Measurements from ENCODE around the gene SKIC8. TPM values are rescaled to one million over a fixed set of nuclear protein-coding genes. Genes with fewer than 3 reads are reported as not detected.
A peak's percentile ranks its signal among the peaks of the same experiment; 100 is the strongest.

The SKIC8 gene
- total RNA-seq, 1 donor from 2014 or later: 19.9 TPM

- DNase-seq (ENCODE audit: low spot score in 2 of 2): no peak
These were observed 9.1 kb upstream of the SKIC8 start for GRCh38 chr15:78308422-78309032.

GRCh38 chr15:78307976-78308375 is 8.6 kb upstream of the SKIC8 start:
- no peak overlapping the region for H3K27ac ChIP-seq
- no peak for DNase-seq (ENCODE audit: low spot score in 2 of 2)
- intact Hi-C loops (cut with DNase I): no loop called here
- no peaks in the 10 kb centered on the region for H3K27me3 ChIP-seq
- H3K9me3 ChIP-seq: no peaks in the 10 kb centered on the region
- H3K4me3 ChIP-seq: no peak overlapping the region
- H3K36me3 ChIP-seq: no peaks in the 10 kb centered on the region
- TF ChIP-seq CTCF (IDR thresholded peaks at IDR 0.05): no peak
- H3K4me1 ChIP-seq: no peaks in the 10 kb centered on the region

More at GRCh38 chr15:78308422-78309032, 9.1 kb upstream of the SKIC8 start:
- H3K36me3 ChIP-seq: no peaks in the 10 kb centered on the region
- intact Hi-C loops (cut with DNase I): no loop called here
- H3K9me3 ChIP-seq: no peaks in the 10 kb centered on the region
- no peaks in the 10 kb centered on the region for H3K27me3 ChIP-seq
- H3K4me1 ChIP-seq: no peaks in the 10 kb centered on the region
- H3K27ac ChIP-seq: no peak overlapping the region
- H3K4me3 ChIP-seq: no peak overlapping the region
- TF ChIP-seq CTCF (IDR thresholded peaks at IDR 0.05): peak; percentile 39 to 48 (median 46)

- Histone ChIP-seq H3K9me3 (no peaks in the 10 kb centered on the region), H3K27me3 (no peaks in the 10 kb centered on the region), H3K4me1 (no peaks in the 10 kb centered on the region), H3K36me3 (no peaks in the 10 kb centered on the region), H3K4me3 (no peak overlapping the region), H3K27ac (no peak overlapping the region)
- no peak for DNase-seq (ENCODE audit: low spot score in 2 of 2)
- TF ChIP-seq CTCF (IDR thresholded peaks at IDR 0.05): no peak
- intact Hi-C loops (cut with DNase I): no loop called here
These were observed 6.9 kb upstream of the SKIC8 start for GRCh38 chr15:78306176-78306774.

GRCh38 chr15:78304216-78305066 is 5.0 kb upstream of the SKIC8 start:
- no peak overlapping the region for H3K4me3 ChIP-seq
- H3K27me3 ChIP-seq: no peaks in the 10 kb centered on the region
- DNase-seq (ENCODE audit: low spot score in 2 of 2): no peak
- no peaks in the 10 kb centered on the region for H3K36me3 ChIP-seq
- no peaks in the 10 kb centered on the region for H3K9me3 ChIP-seq
- no peaks in the 10 kb centered on the region for H3K4me1 ChIP-seq
- intact Hi-C loops (cut with DNase I): no loop called here
- no peak overlapping the region for H3K27ac ChIP-seq
- TF ChIP-seq CTCF (IDR thresholded peaks at IDR 0.05): no peak

- H3K27me3 ChIP-seq: no peaks in the 10 kb centered on the region
- no peaks in the 10 kb centered on the region for H3K36me3 ChIP-seq
- DNase-seq (ENCODE audit: low spot score in 2 of 2): no peak
- intact Hi-C loops (cut with DNase I): no loop called here
- H3K9me3 ChIP-seq: no peaks in the 10 kb centered on the region
- peaks cover 0 to 3% of the 10 kb centered on the region in 2 donors for H3K4me1 ChIP-seq
- no peak overlapping the region for H3K4me3 ChIP-seq
- no peak for TF ChIP-seq CTCF (IDR thresholded peaks at IDR 0.05)
- H3K27ac ChIP-seq: no peak overlapping the region
These were observed 3.3 kb upstream of the SKIC8 start for GRCh38 chr15:78302579-78303312.
